Activated CD8-positive, alpha-beta T cell treated with anti-CD3 and anti-CD28 coated beads for 36 hours (primary cell): ENCODE measurements around the gene SCARF1. TPM values are rescaled to one million over a fixed set of nuclear protein-coding genes. Genes with fewer than 3 reads are reported as not detected.
"Not testable (repeated sequence)": the region's sequence is repeated elsewhere in the genome, so short reads cannot be mapped to it uniquely, and the experiment has no call there.

ENCODE experiments used
- ATAC-seq: fragments of 200-7000 bp; cut with Tn5 transposase; one replicate; pipeline ENCODE4 v1.10.0; 2021; ENCODE audit warnings: mild to moderate bottlenecking, moderate library complexity
- CTCF ChIA-PET: fragments of 350-600 bp; sonication (Branson Sonifier 250); formaldehyde crosslinking; loops from one replicate; lab custom pipeline; 2021; ENCODE audit warnings: antibody characterized with exemption; lab: Charles Lee
- POLR2A ChIA-PET: fragments of 350-600 bp; sonication (Branson Sonifier 250); formaldehyde crosslinking; loops from one replicate; lab custom pipeline; 2021; ENCODE audit warnings: antibody characterized with exemption; lab: Charles Lee
- DNase-seq: peaks from one replicate; pipeline ENCODE4 v3.0.0-alpha.2; 2020
- H3K27ac Mint-ChIP-seq: one replicate; pipeline ENCODE4 v1.8.0; 2021; ENCODE audit warnings: mild to moderate bottlenecking, mixed read lengths
- H3K27me3 Mint-ChIP-seq: one replicate; pipeline ENCODE4 v1.8.0; 2021; ENCODE audit warnings: mixed read lengths
- H3K36me3 Mint-ChIP-seq: one replicate; pipeline ENCODE4 v1.8.0; 2021; ENCODE audit warnings: low read depth, mixed read lengths
- H3K4me1 Mint-ChIP-seq: one replicate; pipeline ENCODE4 v1.8.0; 2021; ENCODE audit warnings: low read depth, mixed read lengths
- H3K4me3 Mint-ChIP-seq: one replicate; pipeline ENCODE4 v1.8.0; 2021; ENCODE audit warnings: mild to moderate bottlenecking, moderate library complexity, mixed read lengths
- H3K9me3 Mint-ChIP-seq: one replicate; pipeline ENCODE4 v1.8.0; 2021; ENCODE audit warnings: mixed read lengths
- CTCF ChIP-seq: fragments of 200-600 bp; IDR thresholded peaks from one replicate; pipeline ENCODE4 v1.8.0; 2022; ENCODE audit warnings: antibody characterized with exemption, mild to moderate bottlenecking
- intact Hi-C: fragments of 100-400 bp; cut with micrococcal nuclease; formaldehyde crosslinking; loops from one replicate; pipeline ENCODE4 v1.10.0; 2022
- total RNA-seq, 2 experiments: library from RNA; stranded (reverse); gene quantifications; one replicate each; pipeline ENCODE4 v1.2.3, GENCODE V29; 2021

The SCARF1 gene
- total RNA-seq, 2 experiments from 2014 or later: 3.2 to 4.1 TPM

- ChIA-PET POLR2A (interaction anchor here (0.9 to 1.4 kb wide), 7 partner anchors 8 to 56 kb away, joined by 3 to 6 read pairs (median 3); partner anchors contain the start of gene RILP), CTCF (interaction anchor here (1.0 to 2.6 kb wide), 3 partner anchors 8 to 12 kb away, joined by 3 to 13 read pairs (median 12); partner anchors contain the start of gene RILP)
- TF ChIP-seq CTCF: no peak
- intact Hi-C loops: no loop called here
- Mint-ChIP-seq H3K27me3 (no peaks in the 10 kb centered on the region), H3K27ac (no peak overlapping the region), H3K4me3 (no peak overlapping the region), H3K36me3 (peaks cover 63% of the 10 kb centered on the region), H3K4me1 (no peaks in the 10 kb centered on the region), H3K9me3 (no peaks in the 10 kb centered on the region)
- DNase-seq: no peak
- ATAC-seq: no peak
Measured at GRCh38 chr17:1661045-1661444, 15.5 kb upstream of the SCARF1 start.

GRCh38 chr17:1658100-1658499, 12.6 kb upstream of the SCARF1 start:
- peaks cover 70% of the 10 kb centered on the region for H3K36me3 Mint-ChIP-seq
- CTCF ChIA-PET: interaction anchor here (0.8 to 1.5 kb wide), 4 partner anchors 11 to 125 kb away, joined by 3 to 9 read pairs (median 3); no protein-coding TSS in a partner anchor
- no peaks in the 10 kb centered on the region for H3K9me3 Mint-ChIP-seq
- POLR2A ChIA-PET: interaction anchor here (0.6 to 1.0 kb wide), 2 partner anchors 24 to 26 kb away, joined by 3 to 5 read pairs; partner anchors contain the start of gene PRPF8
- intact Hi-C loops: no loop called here
- DNase-seq (no peak), ATAC-seq (no peak)
- no peaks in the 10 kb centered on the region for H3K27me3 Mint-ChIP-seq
- no peaks in the 10 kb centered on the region for H3K4me1 Mint-ChIP-seq
- no peak overlapping the region for H3K4me3 Mint-ChIP-seq
- H3K27ac Mint-ChIP-seq: no peak overlapping the region
- TF ChIP-seq CTCF: no peak

GRCh38 chr17:1653735-1654134, 8.2 kb upstream of the SCARF1 start:
- Mint-ChIP-seq H3K4me1 (peaks cover 12% of the 10 kb centered on the region), H3K27me3 (no peaks in the 10 kb centered on the region), H3K27ac (no peak overlapping the region), H3K4me3 (no peak overlapping the region), H3K9me3 (no peaks in the 10 kb centered on the region), H3K36me3 (peaks cover 57% of the 10 kb centered on the region)
- ATAC-seq: no peak
- TF ChIP-seq CTCF: no peak
- ChIA-PET CTCF (no interaction called here), POLR2A (interaction anchor here (1.8 kb wide), 1 partner anchor 13 kb away, joined by 5 read pairs; no protein-coding TSS in a partner anchor)
- no peak for DNase-seq
- intact Hi-C loops: no loop called here

- ATAC-seq, H3K9me3 Mint-ChIP-seq, H3K4me3 Mint-ChIP-seq, H3K27ac Mint-ChIP-seq, DNase-seq, intact Hi-C loops, H3K27me3 Mint-ChIP-seq: not testable (repeated sequence)
- CTCF ChIA-PET: interaction anchor here (1.5 to 2.5 kb wide), 3 partner anchors 14 to 68 kb away, joined by 5 to 8 read pairs (median 8); no protein-coding TSS in a partner anchor
- Mint-ChIP-seq H3K36me3 (peaks cover 48% of the 10 kb centered on the region), H3K4me1 (peaks cover 12% of the 10 kb centered on the region)
- POLR2A ChIA-PET: interaction anchor here (1.3 to 2.1 kb wide), 3 partner anchors 12 to 16 kb away, joined by 3 to 9 read pairs (median 5); no protein-coding TSS in a partner anchor
Measured at GRCh38 chr17:1652794-1653193, 7.3 kb upstream of the SCARF1 start.

- Mint-ChIP-seq H3K4me3 (no peak overlapping the region), H3K36me3 (peaks cover 40% of the 10 kb centered on the region), H3K27ac (peak overlapping the region; percentile 8), H3K27me3 (no peaks in the 10 kb centered on the region), H3K9me3 (no peaks in the 10 kb centered on the region), H3K4me1 (peaks cover 15% of the 10 kb centered on the region)
- POLR2A ChIA-PET: interaction anchor here (0.7 to 2.1 kb wide), 5 partner anchors 10 to 194 kb away, joined by 3 to 9 read pairs (median 5); partner anchors contain the start of gene PITPNA
- no peak for TF ChIP-seq CTCF
- no peak for ATAC-seq
- DNase-seq: no peak
- intact Hi-C loops: no loop called here
- CTCF ChIA-PET: interaction anchor here (0.9 to 2.5 kb wide), 5 partner anchors 15 to 77 kb away, joined by 3 to 8 read pairs (median 5); no protein-coding TSS in a partner anchor
Measured at GRCh38 chr17:1651559-1651844, 6.0 kb upstream of the SCARF1 start.
